Measurements from ENCODE around the gene LMNTD2. TPM values are rescaled to one million over a fixed set of nuclear protein-coding genes. Genes with fewer than 3 reads are reported as not detected.

Gene LMNTD2
- total RNA-seq: 10 to 100 TPM in 1 of 2 donors, 1 to 10 TPM in 1; 8.5 to 13.3 TPM
- polyA plus RNA-seq (2013, experiment 1 of 2): 1.8 TPM
- polyA plus RNA-seq (2013, experiment 2 of 2): 1.8 TPM
- long read RNA-seq, experiment 1, partial matches to known transcripts: 1 of 2 reads
- long read RNA-seq, experiment 1, other reads (novel, unspliced or antisense): 1 of 2 reads
- long read RNA-seq, experiment 2, partial matches to known transcripts: 0 of 8 reads
- long read RNA-seq, experiment 2, other reads (novel, unspliced or antisense): 7 of 8 reads
- long read RNA-seq, experiment 3, partial matches to known transcripts: 0 of 3 reads
- long read RNA-seq, experiment 3, other reads (novel, unspliced or antisense): 2 of 3 reads
- long read RNA-seq, experiment 4: 0 reads

GRCh38 chr11:560305-561147 lies at the start of gene LMNTD2, which contains the start of gene RASSF7:
Gene LMNTD2, minus strand, starts transcription at chr11:560738. Its CDS starts 22 bp downstream, at chr11:560716.
Gene RASSF7, plus strand, starts transcription at chr11:560970. Its CDS starts 799 bp downstream, at chr11:561769.
- peak within 1 kb of the TSS; percentile 64 for H3K9ac ChIP-seq (ENCODE audit: extremely low read depth, low read length, poor library complexity, severe bottlenecking)
- TF ChIP-seq CTCF (conservative IDR thresholded peaks at IDR 0.05): no peak

GRCh38 chr11:609341-609811 lies 48.8 kb upstream of the LMNTD2 start:
- no peaks in the 10 kb centered on the region for H3K27me3 ChIP-seq (ENCODE audit: control insufficient read depth, insufficient read depth, low read length, poor library complexity, severe bottlenecking)
- H3K36me3 Mint-ChIP-seq (ENCODE audit: low read depth): peaks cover 42% of the 10 kb centered on the region
- no peaks in the 10 kb centered on the region for H3K4me1 Mint-ChIP-seq
- no peaks in the 10 kb centered on the region for H3K4me1 ChIP-seq (ENCODE audit: control insufficient read depth, insufficient read depth, low read length)
- H3K4me3 ChIP-seq (ENCODE audit: low read length): no peak overlapping the region
- no peaks in the 10 kb centered on the region for H3K27me3 Mint-ChIP-seq (ENCODE audit: insufficient read depth)
- H3K4me3 Mint-ChIP-seq: no peak overlapping the region
- H3K9me3 Mint-ChIP-seq: no peaks in the 10 kb centered on the region
- no peak overlapping the region for H3K27ac ChIP-seq (ENCODE audit: low read depth, low read length)
- peaks cover 71% of the 10 kb centered on the region for H3K36me3 ChIP-seq (ENCODE audit: control insufficient read depth, insufficient read depth, low read length)
- H3K9ac ChIP-seq (ENCODE audit: extremely low read depth, low read length, poor library complexity, severe bottlenecking): no peak overlapping the region
- TF ChIP-seq CTCF (conservative IDR thresholded peaks at IDR 0.05): no peak
- DNase-seq: no peak
- 94 to 99% methylated on average over 15 to 28 of the region's 28 CpGs for WGBS, 2 experiments (ENCODE audit: insufficient coverage in 1 of 2, insufficient read length in 1 of 2)
- H3K27ac Mint-ChIP-seq: no peak overlapping the region
- H3K9me3 ChIP-seq (ENCODE audit: control insufficient read depth, low read length): no peaks in the 10 kb centered on the region

More at GRCh38 chr11:560305-561147, at the start of gene LMNTD2, which contains the start of gene RASSF7:
- H3K9me3 Mint-ChIP-seq: no peaks in the 10 kb centered on the region
- peaks cover 29% of the 10 kb centered on the region for H3K27me3 Mint-ChIP-seq (ENCODE audit: insufficient read depth)
- Histone ChIP-seq H3K4me1 (ENCODE audit: control insufficient read depth, insufficient read depth, low read length) (peaks cover 9% of the 10 kb centered on the region), H3K4me3 (ENCODE audit: low read length) (peak within 1 kb of the TSS; percentile 82), H3K27ac (ENCODE audit: low read depth, low read length) (no peak within 1 kb of the TSS), H3K36me3 (ENCODE audit: control insufficient read depth, insufficient read depth, low read length) (peaks cover 8% of the 10 kb centered on the region), H3K27me3 (ENCODE audit: control insufficient read depth, insufficient read depth, low read length, poor library complexity, severe bottlenecking) (peaks cover 28% of the 10 kb centered on the region), H3K9me3 (ENCODE audit: control insufficient read depth, low read length) (no peaks in the 10 kb centered on the region)
- H3K36me3 Mint-ChIP-seq (ENCODE audit: low read depth): peaks cover 16% of the 10 kb centered on the region
- H3K4me3 Mint-ChIP-seq: peak within 1 kb of the TSS; percentile 77
- 2 to 5% methylated on average over 26 to 95 of the region's 95 CpGs for WGBS, 2 experiments (ENCODE audit: insufficient coverage in 1 of 2, insufficient read length in 1 of 2)
- peaks cover 6% of the 10 kb centered on the region for H3K4me1 Mint-ChIP-seq
- peak; percentile 97 for DNase-seq
- peak within 1 kb of the TSS; percentile 78 for H3K27ac Mint-ChIP-seq

GRCh38 chr11:608791-609251 lies 48.3 kb upstream of the LMNTD2 start:
- Histone ChIP-seq H3K4me3 (ENCODE audit: low read length) (no peak overlapping the region), H3K9me3 (ENCODE audit: control insufficient read depth, low read length) (no peaks in the 10 kb centered on the region), H3K36me3 (ENCODE audit: control insufficient read depth, insufficient read depth, low read length) (peaks cover 67% of the 10 kb centered on the region), H3K27ac (ENCODE audit: low read depth, low read length) (no peak overlapping the region), H3K4me1 (ENCODE audit: control insufficient read depth, insufficient read depth, low read length) (no peaks in the 10 kb centered on the region), H3K27me3 (ENCODE audit: control insufficient read depth, insufficient read depth, low read length, poor library complexity, severe bottlenecking) (no peaks in the 10 kb centered on the region), H3K9ac (ENCODE audit: extremely low read depth, low read length, poor library complexity, severe bottlenecking) (no peak overlapping the region)
- Mint-ChIP-seq H3K27me3 (ENCODE audit: insufficient read depth) (no peaks in the 10 kb centered on the region), H3K36me3 (ENCODE audit: low read depth) (peaks cover 47% of the 10 kb centered on the region), H3K4me1 (no peaks in the 10 kb centered on the region), H3K4me3 (no peak overlapping the region), H3K9me3 (no peaks in the 10 kb centered on the region), H3K27ac (no peak overlapping the region)
- 95 to 96% methylated on average over 25 to 28 of the region's 28 CpGs for WGBS, 2 experiments (ENCODE audit: insufficient coverage in 1 of 2, insufficient read length in 1 of 2)
- no peak for DNase-seq
- no peak for TF ChIP-seq CTCF (conservative IDR thresholded peaks at IDR 0.05)

All from endodermal cell (in vitro differentiated cells).